ENCODE data around the gene PTPRH.

- TF ChIP-seq CTCF (IDR thresholded peaks at IDR 0.05) = no peak
- TF ChIP-seq EP300 (IDR thresholded peaks at IDR 0.05) = no peak
- TF ChIP-seq POLR2A (IDR thresholded peaks at IDR 0.05) = no peak
- TF ChIP-seq POLR2AphosphoS5 (IDR thresholded peaks at IDR 0.05) = no peak
These were observed 17.0 kb upstream of the PTPRH start for GRCh38 chr19:55226273-55226672.

All from gastroesophageal sphincter (tissue), 3 donors.